GM23338 (cell line): Measurements from ENCODE around the gene INHA. TPM values are rescaled to one million over a fixed set of nuclear protein-coding genes. Genes with fewer than 3 reads are reported as not detected.
A peak's percentile ranks its signal among the peaks of the same experiment; 100 is the strongest.

Experiments used
- ATAC-seq: fragments of 200-7000 bp; cut with Tn5 transposase; 3 replicates; pipeline ENCODE4 v1.9.1; 2020
- DNase-seq: peaks from one replicate; pipeline ENCODE4 v3.0.0-alpha.2; 2015; ENCODE audit warnings: low spot score
- H2AFZ ChIP-seq: fragments of 200-600 bp; sonication (generic); 2 replicates; pipeline ENCODE4 v1.8.0; 2016; ENCODE audit warnings: antibody characterized with exemption, mild to moderate bottlenecking, moderate library complexity
- H3F3A ChIP-seq: fragments of 200-600 bp; sonication (generic); replicated peaks from 2 replicates; pipeline ENCODE4 v1.8.0; 2017; ENCODE audit warnings: antibody characterized with exemption, mixed run types, low read depth
- H3K27ac ChIP-seq: fragments of 200-600 bp; sonication (generic); 2 replicates; pipeline ENCODE4 v1.6.1; 2016; ENCODE audit warnings: low read depth
- H3K27me3 ChIP-seq: fragments of 200-600 bp; sonication (generic); 2 replicates; pipeline ENCODE4 v1.8.0; 2016; ENCODE audit warnings: mild to moderate bottlenecking, mixed run types, moderate library complexity; ENCODE audit not compliant: insufficient read depth
- H3K36me3 ChIP-seq: fragments of 200-600 bp; sonication (generic); 2 replicates; pipeline ENCODE4 v1.8.0; 2016; ENCODE audit warnings: mild to moderate bottlenecking; ENCODE audit not compliant: insufficient read depth
- H3K4me1 ChIP-seq: fragments of 200-600 bp; sonication (generic); 2 replicates; pipeline ENCODE4 v1.8.0; 2016; ENCODE audit warnings: mild to moderate bottlenecking, moderate library complexity; ENCODE audit not compliant: insufficient read depth
- H3K4me2 ChIP-seq: fragments of 200-600 bp; sonication (generic); 2 replicates; pipeline ENCODE4 v1.7.1; 2017; ENCODE audit warnings: mixed run types
- H3K4me3 ChIP-seq: fragments of 200-600 bp; sonication (generic); 2 replicates; pipeline ENCODE4 v1.6.1; 2016; ENCODE audit warnings: mixed run types
- H3K79me2 ChIP-seq: fragments of 200-600 bp; sonication (generic); replicated peaks from 2 replicates; pipeline ENCODE4 v1.8.0; 2017; ENCODE audit warnings: mild to moderate bottlenecking; ENCODE audit not compliant: insufficient read depth
- H3K9me2 ChIP-seq: fragments of 200-600 bp; sonication (generic); 2 replicates; pipeline ENCODE4 v1.8.0; 2017; ENCODE audit not compliant: insufficient read depth
- H4K20me1 ChIP-seq: fragments of 200-600 bp; sonication (generic); replicated peaks from 2 replicates; pipeline ENCODE4 v1.8.0; 2017; ENCODE audit warnings: mild to moderate bottlenecking; ENCODE audit not compliant: insufficient read depth
- H3K27ac Mint-ChIP-seq: 2 replicates; pipeline ENCODE4 v1.8.0; 2020; ENCODE audit warnings: inconsistent platforms, mild to moderate bottlenecking, moderate library complexity, mixed read lengths
- H3K27me3 Mint-ChIP-seq: 3 replicates; pipeline ENCODE4 v1.8.0; 2022; ENCODE audit warnings: low read depth, mild to moderate bottlenecking, moderate library complexity, mixed read lengths, inconsistent platforms; ENCODE audit not compliant: insufficient read depth, poor library complexity
- H3K36me3 Mint-ChIP-seq: 3 replicates; pipeline ENCODE4 v1.8.0; 2021; ENCODE audit warnings: low read depth, mild to moderate bottlenecking, inconsistent platforms, moderate library complexity, mixed read lengths
- H3K4me1 Mint-ChIP-seq: 3 replicates; pipeline ENCODE4 v1.8.0; 2020; ENCODE audit warnings: mild to moderate bottlenecking, inconsistent platforms, mixed read lengths
- H3K4me3 Mint-ChIP-seq: 3 replicates; pipeline ENCODE4 v1.8.0; 2021; ENCODE audit warnings: moderate library complexity, mild to moderate bottlenecking, inconsistent platforms, mixed read lengths
- H3K9me3 Mint-ChIP-seq: 3 replicates; pipeline ENCODE4 v1.8.0; 2020; ENCODE audit warnings: moderate library complexity, mild to moderate bottlenecking, inconsistent platforms, mixed read lengths
- CREB1 ChIP-seq: fragments of 250-450 bp; sonication (Bioruptor Pico); IDR thresholded peaks from 2 replicates; pipeline ENCODE4 v1.5.0; 2020; ENCODE audit warnings: low read depth, mild to moderate bottlenecking, moderate library complexity
- CTCF ChIP-seq, 2 experiments: fragments of 200-600 bp in 1 of 2; sonication (generic) in 1 of 2; conservative IDR thresholded peaks; 2 replicates each; pipeline versions ENCODE4 v1.5.1 to v1.6.1; 2016 to 2017; ENCODE audit warnings: antibody characterized with exemption in 2 of 2, low read depth in 2 of 2, mild to moderate bottlenecking in 2 of 2, moderate library complexity in 1 of 2
- ETS1 ChIP-seq: IDR thresholded peaks from 2 replicates; pipeline ENCODE4 v1.6.1; 2016; ENCODE audit warnings: antibody characterized with exemption
- JUNB ChIP-seq: IDR thresholded peaks from one replicate; pipeline ENCODE4 v1.6.1; 2016; ENCODE audit warnings: antibody characterized with exemption; ENCODE audit not compliant: unreplicated experiment
- STAT1 ChIP-seq: IDR thresholded peaks from one replicate; pipeline ENCODE4 v1.6.1; 2016; ENCODE audit warnings: antibody characterized with exemption; ENCODE audit not compliant: unreplicated experiment
- ZNF114 ChIP-seq: fragments of 250-450 bp; sonication (Bioruptor Pico); IDR thresholded peaks from 2 replicates; pipeline ENCODE4 v1.5.0; 2020; ENCODE audit warnings: mild to moderate bottlenecking, moderate library complexity
- ZNF331 ChIP-seq: fragments of 250-450 bp; sonication (Bioruptor Pico); IDR thresholded peaks from 2 replicates; pipeline ENCODE4 v1.5.0; 2020; ENCODE audit warnings: low read depth, mild to moderate bottlenecking, moderate library complexity
- ZNF462 ChIP-seq: fragments of 250-450 bp; sonication (Bioruptor Pico); IDR thresholded peaks from 2 replicates; pipeline ENCODE4 v1.5.0; 2020; ENCODE audit warnings: mild to moderate bottlenecking, moderate library complexity
- polyA plus RNA-seq: library from polyadenylated mRNA; unstranded; fragments of >200 nt; fragmentation: Nextera tagmentation; extraction: Ambion mirVana; gene quantifications from 2 replicates; pipeline ENCODE4 v1.2.1, GENCODE V29; 2016
- total RNA-seq: library from RNA; depleted of rRNA; stranded (reverse); fragments of >200 nt; shearing (Covaris generic); gene quantifications from 2 replicates; pipeline ENCODE4 v1.2.3, GENCODE V29; 2014

The INHA gene
- total and polyA plus RNA-seq, 2 experiments from 2014 or later: 1.5 to 1.6 TPM

- peaks cover 18% of the 10 kb centered on the region for H3K4me1 Mint-ChIP-seq
- H3K9me3 Mint-ChIP-seq: no peaks in the 10 kb centered on the region; the same call in 2 of the 3 replicates
- H3F3A ChIP-seq: peaks cover 4% of the 10 kb centered on the region
- no peaks in the 10 kb centered on the region for H4K20me1 ChIP-seq
- DNase-seq (no peak), ATAC-seq (no peak)
- TF ChIP-seq ZNF114 (CRISPR knock-in tag) (no peak), STAT1 (no peak), ZNF331 (CRISPR knock-in tag) (no peak), CREB1 (no peak), JUNB (no peak), ZNF462 (CRISPR knock-in tag) (no peak), ETS1 (no peak), CTCF (conservative IDR thresholded peaks at IDR 0.05; ENCODE audit: low read depth in 2 of 2) (no peak)
- H2AFZ ChIP-seq: peak overlapping the region; percentile 59; the same call in 1 of the 2 replicates
- peaks cover 18% of the 10 kb centered on the region for H3K4me1 ChIP-seq
- H3K36me3 Mint-ChIP-seq: no peaks in the 10 kb centered on the region
- no peaks in the 10 kb centered on the region for H3K79me2 ChIP-seq
- H3K4me2 ChIP-seq: no peak overlapping the region
- H3K4me3 ChIP-seq: no peak overlapping the region
- H3K27me3 ChIP-seq: no peaks in the 10 kb centered on the region
- no peak overlapping the region for H3K4me3 Mint-ChIP-seq
- no peaks in the 10 kb centered on the region for H3K9me2 ChIP-seq
- peaks cover 2% of the 10 kb centered on the region for H3K27me3 Mint-ChIP-seq
- H3K36me3 ChIP-seq: no peaks in the 10 kb centered on the region
- H3K27ac ChIP-seq: no peak overlapping the region
- no peak overlapping the region for H3K27ac Mint-ChIP-seq
Measured at GRCh38 chr2:219593154-219593553, 21.0 kb downstream of the INHA start.
